Measurements from ENCODE around the gene EIF4A2. TPM values are rescaled to one million over a fixed set of nuclear protein-coding genes. Genes with fewer than 3 reads are reported as not detected.
A peak's percentile ranks its signal among the peaks of the same experiment; 100 is the strongest.

The EIF4A2 gene
- total RNA-seq, 1 experiment from 2014 or later: 202 TPM

- H3K36me3 Mint-ChIP-seq (ENCODE audit: insufficient read depth, unreplicated experiment): peaks cover 96% of the 10 kb centered on the region
- POLR2A ChIA-PET: interaction anchor here (0.7 to 4.3 kb wide), 9 partner anchors 9 to 220 kb away, joined by 3 to 28 read pairs (median 3); no protein-coding TSS in a partner anchor
These were observed 4.5 kb downstream of the EIF4A2 start for GRCh38 chr3:186787642-186788481.

GRCh38 chr3:186788482-186789370, 5.3 kb downstream of the EIF4A2 start:
- H3K4me3 Mint-ChIP-seq (ENCODE audit: unreplicated experiment): peak overlapping the region; percentile 93
- BruUV-seq (replicated peaks): no TSS peak
- ChIA-PET POLR2A (interaction anchor here (0.5 to 4.3 kb wide), 17 partner anchors 9 to 967 kb away, joined by 3 to 28 read pairs (median 3); partner anchors contain the start of gene FETUB), CTCF (interaction anchor here (0.6 to 2.5 kb wide), 4 partner anchors 17 to 866 kb away, joined by 3 to 9 read pairs (median 4); no protein-coding TSS in a partner anchor)
- peak; percentile 30 for DNase-seq (ENCODE audit: unreplicated experiment)
- peaks cover 42% of the 10 kb centered on the region for H3K4me1 Mint-ChIP-seq (ENCODE audit: insufficient read depth, unreplicated experiment)
- H3K27ac Mint-ChIP-seq (ENCODE audit: low read depth, unreplicated experiment): peak overlapping the region; percentile 76
- no peak for TF ChIP-seq CTCF (IDR thresholded peaks at IDR 0.05; ENCODE audit: unreplicated experiment)
- H3K9me3 Mint-ChIP-seq (ENCODE audit: unreplicated experiment): no peaks in the 10 kb centered on the region
- H3K36me3 Mint-ChIP-seq (ENCODE audit: insufficient read depth, unreplicated experiment): peaks cover 88% of the 10 kb centered on the region
- H3K27me3 Mint-ChIP-seq (ENCODE audit: insufficient read depth, unreplicated experiment): no peaks in the 10 kb centered on the region
- intact Hi-C loops (cut with micrococcal nuclease): no loop called here

More at GRCh38 chr3:186787642-186788481, 4.5 kb downstream of the EIF4A2 start:
- intact Hi-C loops (cut with micrococcal nuclease): no loop called here
- TF ChIP-seq CTCF (IDR thresholded peaks at IDR 0.05; ENCODE audit: unreplicated experiment): no peak
- Mint-ChIP-seq H3K4me3 (ENCODE audit: unreplicated experiment) (peak overlapping the region; percentile 93), H3K27ac (ENCODE audit: low read depth, unreplicated experiment) (peak overlapping the region; percentile 76), H3K4me1 (ENCODE audit: insufficient read depth, unreplicated experiment) (peaks cover 42% of the 10 kb centered on the region), H3K27me3 (ENCODE audit: insufficient read depth, unreplicated experiment) (no peaks in the 10 kb centered on the region), H3K9me3 (ENCODE audit: unreplicated experiment) (no peaks in the 10 kb centered on the region)
- DNase-seq (ENCODE audit: unreplicated experiment): peak; percentile 25
- BruUV-seq (replicated peaks): no TSS peak
- CTCF ChIA-PET: interaction anchor here (0.6 to 2.5 kb wide), 3 partner anchors 17 to 173 kb away, joined by 3 to 9 read pairs (median 6); no protein-coding TSS in a partner anchor

GRCh38 chr3:186789554-186790260, 6.3 kb downstream of the EIF4A2 start:
- H3K27ac Mint-ChIP-seq (ENCODE audit: low read depth, unreplicated experiment): no peak overlapping the region
- CTCF ChIA-PET: interaction anchor here (0.9 to 3.2 kb wide), 5 partner anchors 9 to 174 kb away, joined by 3 to 15 read pairs (median 5); no protein-coding TSS in a partner anchor
- H3K36me3 Mint-ChIP-seq (ENCODE audit: insufficient read depth, unreplicated experiment): peaks cover 88% of the 10 kb centered on the region
- TSS peak; percentile 14 for BruUV-seq (replicated peaks)
- no peak for TF ChIP-seq CTCF (IDR thresholded peaks at IDR 0.05; ENCODE audit: unreplicated experiment)
- H3K4me1 Mint-ChIP-seq (ENCODE audit: insufficient read depth, unreplicated experiment): peaks cover 42% of the 10 kb centered on the region
- no peaks in the 10 kb centered on the region for H3K9me3 Mint-ChIP-seq (ENCODE audit: unreplicated experiment)
- DNase-seq (ENCODE audit: unreplicated experiment): no peak
- peak overlapping the region; percentile 93 for H3K4me3 Mint-ChIP-seq (ENCODE audit: unreplicated experiment)
- H3K27me3 Mint-ChIP-seq (ENCODE audit: insufficient read depth, unreplicated experiment): no peaks in the 10 kb centered on the region
- POLR2A ChIA-PET: interaction anchor here (0.7 to 4.3 kb wide), 11 partner anchors 11 to 223 kb away, joined by 3 to 28 read pairs (median 4); partner anchors contain the start of gene TBCCD1
- intact Hi-C loops (cut with micrococcal nuclease): no loop called here
